T follicular helper cell (primary cell): ENCODE measurements around the gene LRRC43.
"Not testable (repeated sequence)": the region's sequence is repeated elsewhere in the genome, so short reads cannot be mapped to it uniquely, and the experiment has no call there.

Experiments
- DNase-seq: peaks from one replicate; pipeline ENCODE4 v3.0.0-alpha.2; 2020; ENCODE audit warnings: low read depth

LRRC43 gene

GRCh38 chr12:122194804-122195203 is 11.9 kb downstream of the LRRC43 start:
- DNase-seq: no peak

DNA sequence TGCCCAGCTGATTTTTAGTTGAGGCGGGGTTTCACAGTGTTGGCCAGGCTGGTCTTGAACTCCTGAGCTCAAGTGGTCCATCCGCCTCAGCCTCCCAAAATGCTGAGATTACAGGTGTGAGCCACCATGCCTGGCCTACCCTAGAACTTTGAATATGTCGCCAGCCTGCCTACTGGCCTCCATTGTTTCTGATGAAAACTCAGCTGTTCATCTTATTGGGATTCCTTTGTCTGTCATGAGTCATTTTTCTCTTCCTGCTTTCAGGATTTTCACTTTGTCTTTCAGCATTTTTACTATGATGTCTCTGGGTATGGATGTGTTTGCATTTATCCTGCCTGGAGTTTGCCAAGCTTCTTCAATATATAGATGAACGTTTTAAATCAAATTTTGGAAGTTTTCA is 12.5 kb downstream of the LRRC43 start:
- no peak for DNase-seq

DNA sequence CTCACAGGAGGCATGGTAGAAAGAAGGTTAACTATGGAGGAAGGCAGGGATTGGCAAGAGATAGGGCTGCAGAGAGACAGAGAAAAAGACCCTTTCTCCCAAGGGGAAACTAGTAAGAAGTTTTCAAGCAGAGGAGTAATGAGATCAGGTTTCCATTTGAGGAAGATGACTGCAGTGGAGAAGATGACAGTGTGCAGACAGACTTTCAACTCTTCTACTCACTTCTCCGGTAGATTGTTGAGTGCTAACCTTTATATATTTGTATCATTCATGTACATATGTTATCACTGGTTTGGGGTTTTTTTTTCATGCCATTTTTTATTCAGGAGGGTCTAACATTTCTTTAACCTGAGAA is 14.7 kb downstream of the LRRC43 start:
- DNase-seq: no peak

GRCh38 chr12:122199484-122200355 is 16.8 kb downstream of the LRRC43 start:
- no peak for DNase-seq

DNA sequence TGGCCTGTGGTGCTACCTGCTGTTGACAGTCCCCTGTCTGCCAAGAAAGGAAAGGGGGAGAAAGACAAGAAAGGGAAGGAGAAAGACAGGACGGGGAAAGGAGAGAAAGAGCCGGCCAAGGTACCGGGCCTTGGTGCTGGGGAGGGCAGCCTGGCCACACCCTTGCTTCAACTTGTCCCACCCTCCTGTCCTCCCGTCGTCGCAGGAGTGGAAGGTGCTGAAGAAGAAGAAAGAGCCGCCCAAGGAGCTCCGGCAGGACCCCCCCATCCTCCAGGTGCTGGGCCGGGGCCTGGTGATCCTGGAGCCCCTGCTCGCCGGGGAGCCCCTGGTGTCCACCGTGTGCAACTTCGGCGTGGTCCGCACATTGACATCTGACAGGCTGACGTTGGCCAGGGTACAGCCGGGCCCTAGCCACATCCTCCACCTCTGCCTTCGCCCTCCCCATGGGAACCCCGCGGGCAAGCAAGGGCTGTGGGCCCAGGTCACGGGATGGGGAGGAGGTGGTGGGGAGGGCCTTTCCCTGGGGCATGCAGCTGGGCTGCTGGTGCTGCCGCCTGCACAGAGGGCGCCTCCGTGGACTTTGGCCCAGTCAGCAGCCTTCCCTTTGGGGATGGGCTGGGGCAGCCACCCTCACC is 17.7 kb downstream of the LRRC43 start:
- DNase-seq: no peak

DNA sequence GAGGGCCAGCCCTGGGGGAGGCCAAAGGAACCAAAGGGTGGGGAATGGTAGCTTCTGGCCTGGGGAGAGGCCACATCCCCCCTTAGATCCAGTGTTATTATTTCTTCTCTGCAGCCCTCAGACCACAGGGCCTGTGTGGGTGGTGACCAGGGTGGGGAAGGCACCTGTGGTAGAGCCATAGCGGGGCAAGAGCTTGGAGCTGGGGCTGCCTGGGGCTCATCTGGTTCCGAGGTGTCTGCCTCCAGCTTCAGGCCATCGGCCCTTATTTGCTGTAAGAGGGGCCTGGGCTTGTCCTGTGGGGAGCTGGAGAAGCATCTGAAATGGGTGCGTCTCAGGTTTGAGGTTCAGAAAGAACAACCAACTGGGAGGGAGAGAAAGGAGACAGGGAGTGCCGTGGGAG is 18.5 kb downstream of the LRRC43 start:
- DNase-seq: no peak

- DNase-seq: no peak
These were observed 19.1 kb downstream of the LRRC43 start for GRCh38 chr12:122202017-122202416.

- not testable (repeated sequence) for DNase-seq
These were observed 19.9 kb downstream of the LRRC43 start for GRCh38 chr12:122202811-122203210.

DNA sequence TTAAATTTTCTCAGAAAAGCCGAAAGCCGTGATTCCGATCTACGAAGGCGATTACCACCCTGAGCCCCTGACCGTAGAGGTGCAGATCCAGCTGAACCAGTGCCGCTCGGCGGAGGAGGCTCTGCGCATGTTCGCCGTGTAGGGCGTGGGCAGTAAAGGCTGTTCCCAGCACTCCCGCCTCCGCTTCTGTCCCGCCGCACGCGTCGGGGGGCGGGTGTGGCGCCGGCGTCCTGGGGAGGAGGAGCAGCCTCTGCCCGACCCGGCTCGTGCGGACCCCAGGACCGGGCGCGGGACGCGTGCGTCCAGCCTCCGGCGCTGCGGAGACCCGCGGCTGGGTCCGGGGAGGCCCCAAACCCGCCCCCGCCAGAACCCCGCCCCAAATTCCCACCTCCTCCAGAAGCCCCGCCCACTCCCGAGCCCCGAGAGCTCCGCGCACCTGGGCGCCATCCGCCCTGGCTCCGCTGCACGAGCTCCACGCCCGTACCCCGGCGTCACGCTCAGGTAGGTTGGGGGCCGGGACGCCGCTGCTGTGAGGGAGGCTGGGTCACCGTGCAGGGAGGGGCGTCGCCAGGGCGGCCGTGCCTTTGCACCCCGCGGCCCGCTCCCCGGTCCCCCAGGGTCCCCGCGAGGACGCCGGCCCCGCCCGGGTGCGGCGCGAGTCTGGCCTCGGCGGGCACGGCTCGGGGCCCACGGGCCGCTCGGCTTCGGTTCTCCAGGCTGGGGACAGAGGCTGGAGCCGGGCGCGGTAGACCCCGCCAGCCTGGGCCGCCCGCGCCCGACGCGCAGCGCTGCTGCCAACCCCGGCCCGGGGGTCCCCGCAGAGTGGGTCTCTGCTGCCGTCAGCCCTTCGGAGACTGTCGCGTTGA is 20.6 kb downstream of the LRRC43 start, which contains the start of gene B3GNT4:
Gene B3GNT4, plus strand, starts transcription at position 409 of the 866 bp plus-strand sequence. CDS start 910 bp downstream, outside the sequence.
- DNase-seq: peak; percentile 61

DNA sequence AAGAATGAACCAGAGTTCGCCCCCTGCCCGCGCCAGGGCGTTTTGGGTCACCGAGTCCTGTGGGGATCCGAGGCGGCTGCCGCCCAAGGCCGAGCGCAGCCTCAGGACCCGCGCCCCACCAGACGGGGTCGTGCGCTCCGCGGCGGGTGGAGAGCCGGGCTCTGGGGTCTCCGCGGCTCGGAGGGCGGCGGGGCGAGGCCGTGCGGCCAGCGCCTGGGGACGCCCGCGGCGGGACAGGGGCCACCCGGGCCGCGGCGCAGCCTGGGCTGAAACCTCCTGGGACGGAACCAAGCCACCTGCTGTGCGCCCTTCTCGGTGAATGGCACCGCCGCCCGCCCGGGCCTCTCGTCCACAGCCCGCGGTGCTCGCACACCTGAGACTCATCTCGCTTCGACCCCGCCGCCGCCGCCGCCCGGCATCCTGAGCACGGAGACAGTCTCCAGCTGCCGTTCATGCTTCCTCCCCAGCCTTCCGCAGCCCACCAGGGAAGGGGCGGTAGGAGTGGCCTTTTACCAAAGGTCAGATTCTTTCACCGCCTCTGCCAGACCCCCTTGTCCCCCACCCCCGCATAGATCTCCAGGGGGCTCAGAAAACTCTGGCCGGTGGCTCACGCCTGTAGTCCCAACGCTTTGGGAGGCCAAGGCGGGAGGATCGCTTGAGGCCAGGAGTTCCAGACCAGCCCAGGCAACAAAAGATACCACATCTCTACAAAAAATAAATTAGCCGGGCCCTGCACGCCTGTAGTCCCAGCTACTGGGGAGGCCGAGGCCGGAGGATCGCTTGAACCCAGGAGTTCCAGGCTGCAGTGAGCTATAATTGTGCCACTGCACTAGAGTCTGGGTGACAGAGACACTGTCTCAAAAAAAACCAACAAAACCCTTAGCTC is 21.5 kb downstream of the LRRC43 start:
- DNase-seq: no peak

DNA sequence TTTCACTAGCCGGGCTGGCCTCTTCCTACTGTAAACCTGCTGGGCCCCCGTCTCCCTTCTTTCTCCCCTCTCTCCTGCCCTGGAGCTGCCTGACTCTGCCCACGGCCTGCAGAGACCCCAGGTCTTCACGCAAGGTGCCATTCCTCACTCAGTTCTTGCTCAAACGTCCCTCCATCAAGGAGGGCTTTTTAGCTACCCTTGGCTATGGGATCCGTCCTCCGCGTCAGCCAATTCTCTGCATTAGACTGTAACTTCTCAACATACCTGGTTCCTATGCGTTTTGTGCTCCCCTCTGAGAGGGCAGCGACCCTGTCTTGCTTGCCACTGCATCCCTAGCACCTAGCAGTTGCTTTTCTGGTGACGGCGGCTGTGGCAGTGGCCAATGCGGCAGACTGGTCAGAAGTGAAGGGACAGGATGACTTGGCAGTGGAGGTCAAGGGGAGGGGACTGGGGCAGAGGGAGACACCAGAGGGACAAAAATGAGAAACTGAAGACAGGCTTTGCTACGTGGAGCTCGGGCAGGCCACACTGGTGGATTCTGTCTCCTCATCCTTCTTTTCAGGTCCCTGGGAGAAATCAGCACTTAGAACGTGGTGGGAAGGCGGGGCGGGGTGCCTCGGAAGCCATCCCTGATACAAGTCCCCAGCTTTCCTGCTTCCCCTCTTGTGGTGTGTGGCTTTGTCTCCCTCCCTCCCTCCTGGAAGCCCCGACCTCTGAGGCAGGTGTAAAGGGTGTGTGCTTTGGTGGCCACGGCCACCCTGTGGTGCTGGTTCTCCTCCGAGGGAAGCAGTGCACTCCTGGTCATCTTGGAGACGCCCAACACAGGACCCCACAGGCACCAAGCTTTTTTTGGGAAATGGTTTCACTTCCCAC is 22.4 kb downstream of the LRRC43 start:
- no peak for DNase-seq

DNA sequence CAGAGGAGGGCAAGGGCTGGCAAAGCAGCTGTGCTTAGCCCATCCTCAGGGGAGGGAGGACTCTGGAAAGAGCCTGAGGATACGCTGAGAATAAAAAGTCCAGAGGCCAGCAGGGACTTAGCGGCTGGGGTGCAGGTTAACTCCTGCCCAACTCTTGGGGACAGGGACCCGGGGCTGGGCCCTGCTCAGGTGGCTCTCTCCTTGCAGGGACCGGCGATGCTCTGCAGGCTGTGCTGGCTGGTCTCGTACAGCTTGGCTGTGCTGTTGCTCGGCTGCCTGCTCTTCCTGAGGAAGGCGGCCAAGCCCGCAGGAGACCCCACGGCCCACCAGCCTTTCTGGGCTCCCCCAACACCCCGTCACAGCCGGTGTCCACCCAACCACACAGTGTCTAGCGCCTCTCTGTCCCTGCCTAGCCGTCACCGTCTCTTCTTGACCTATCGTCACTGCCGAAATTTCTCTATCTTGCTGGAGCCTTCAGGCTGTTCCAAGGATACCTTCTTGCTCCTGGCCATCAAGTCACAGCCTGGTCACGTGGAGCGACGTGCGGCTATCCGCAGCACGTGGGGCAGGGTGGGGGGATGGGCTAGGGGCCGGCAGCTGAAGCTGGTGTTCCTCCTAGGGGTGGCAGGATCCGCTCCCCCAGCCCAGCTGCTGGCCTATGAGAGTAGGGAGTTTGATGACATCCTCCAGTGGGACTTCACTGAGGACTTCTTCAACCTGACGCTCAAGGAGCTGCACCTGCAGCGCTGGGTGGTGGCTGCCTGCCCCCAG is 23.4 kb downstream of the LRRC43 start:
- DNase-seq: no peak

- no peak for DNase-seq
These were observed 24.1 kb downstream of the LRRC43 start for GRCh38 chr12:122206976-122207375.

GRCh38 chr12:122207391-122207790 is 24.5 kb downstream of the LRRC43 start:
- no peak for DNase-seq

GRCh38 chr12:122208073-122208820 is 25.3 kb downstream of the LRRC43 start:
- DNase-seq: no peak

- no peak for DNase-seq
These were observed 32.8 kb downstream of the LRRC43 start for GRCh38 chr12:122215771-122216170.

- no peak for DNase-seq
These were observed 33.5 kb downstream of the LRRC43 start for GRCh38 chr12:122216445-122216844.

DNA sequence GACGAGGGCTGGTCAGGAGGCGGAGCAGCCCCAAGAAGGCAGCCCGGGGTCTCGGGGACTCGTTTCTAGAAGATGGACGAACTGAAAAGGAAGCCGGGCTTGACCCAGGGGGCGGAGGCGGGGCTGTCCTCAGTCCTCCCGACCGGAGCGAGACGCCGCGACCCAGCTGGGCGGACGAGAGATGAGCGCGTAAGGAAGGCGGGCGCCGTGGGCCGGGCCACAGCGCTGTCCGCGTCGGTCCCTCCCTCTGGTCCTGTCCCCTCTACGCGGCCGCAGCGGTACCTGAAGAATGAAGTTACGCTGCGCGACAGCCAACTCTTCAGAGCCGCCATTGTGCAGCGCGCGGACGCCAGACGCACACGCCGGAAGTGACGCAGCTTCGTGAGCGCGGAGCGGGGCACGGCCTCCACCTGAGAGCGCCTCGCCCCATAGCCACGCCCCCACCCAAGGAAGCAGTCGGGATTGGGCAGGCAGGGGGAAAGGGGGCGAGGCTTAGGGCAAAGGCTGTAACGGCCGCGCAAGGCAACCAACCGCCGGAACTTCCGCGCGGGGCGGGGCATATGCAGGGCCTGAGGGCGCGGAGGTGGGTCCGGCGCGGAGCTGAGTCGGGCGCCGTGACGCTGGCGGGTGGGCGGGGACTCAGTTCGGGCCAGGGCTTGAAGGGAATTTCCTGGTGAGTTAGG is 42.9 kb downstream of the LRRC43 start, which contains the start of gene DIABLO:
Gene DIABLO, minus strand, starts transcription at position 370 of the 683 bp plus-strand sequence. Its CDS starts 38 bp downstream, at position 332.
- peak; percentile 100 for DNase-seq
